H1 (cell line): ENCODE measurements around the gene HSD17B3.

Experiments
- EGR1 ChIP-seq: IDR thresholded peaks from 2 replicates; pipeline ENCODE4 v1.6.1; 2011; ENCODE audit warnings: low read depth, low read length, borderline replicate concordance
- JUN ChIP-seq: IDR thresholded peaks from 2 replicates; pipeline ENCODE4 v1.6.1; 2011; ENCODE audit warnings: low read depth, mild to moderate bottlenecking, improper control_type of control experiment, low read length
- POLR2A ChIP-seq, 2 experiments: IDR thresholded peaks; 1 replicate in 1 of 2; 2 replicates in 1 of 2; pipeline ENCODE4 v1.6.1; 2011; ENCODE audit warnings: low read depth in 2 of 2, low read length in 2 of 2, mild to moderate bottlenecking in 2 of 2; ENCODE audit errors: control extremely low read depth in 1 of 2
- TAF1 ChIP-seq: IDR thresholded peaks from 2 replicates; pipeline ENCODE4 v1.6.1; 2011; ENCODE audit warnings: mild to moderate bottlenecking, low read depth, low read length
- TCF12 ChIP-seq: IDR thresholded peaks from 2 replicates; pipeline ENCODE4 v1.6.1; 2011; ENCODE audit warnings: low read depth, mild to moderate bottlenecking, low read length
- TF ChIP-seq, protein P1 (sequence below), 3 experiments: IDR thresholded peaks; 1 replicate in 2 of 3; 2 replicates in 1 of 3; pipeline versions ENCODE4 v1.5.1 to v1.6.1; 2011; ENCODE audit warnings: low read length in 3 of 3, mild to moderate bottlenecking in 3 of 3, inconsistent platforms in 2 of 3, low read depth in 1 of 3, moderate library complexity in 1 of 3; ENCODE audit not compliant: insufficient read depth in 1 of 3; ENCODE audit errors: control extremely low read depth in 1 of 3
- TF ChIP-seq, protein P2 (sequence below): IDR thresholded peaks from 2 replicates; pipeline ENCODE4 v1.6.1; 2011; ENCODE audit warnings: low read depth, mild to moderate bottlenecking, low read length; ENCODE audit not compliant: insufficient read depth

DNA sequence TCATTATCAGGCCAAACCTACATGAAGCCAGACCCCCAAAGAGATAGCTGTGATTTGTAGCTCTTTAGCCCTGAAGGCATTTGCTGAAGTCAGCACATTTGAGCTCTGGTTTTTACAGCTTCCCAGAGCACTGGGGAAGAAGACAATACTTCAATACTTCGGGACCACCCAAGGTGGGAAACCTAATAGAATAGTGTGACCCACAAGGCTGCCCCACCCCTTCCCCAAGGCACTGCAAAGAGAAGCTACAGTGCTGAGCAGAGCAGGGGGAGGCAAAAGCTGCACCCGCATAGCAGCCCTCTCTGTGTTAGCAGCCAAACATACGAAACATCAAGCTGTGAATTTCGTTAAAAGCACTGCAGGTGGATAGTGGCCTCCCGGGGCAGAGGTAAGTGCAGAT is 87.3 kb downstream of the HSD17B3 start:
- TF ChIP-seq, protein P1, sequence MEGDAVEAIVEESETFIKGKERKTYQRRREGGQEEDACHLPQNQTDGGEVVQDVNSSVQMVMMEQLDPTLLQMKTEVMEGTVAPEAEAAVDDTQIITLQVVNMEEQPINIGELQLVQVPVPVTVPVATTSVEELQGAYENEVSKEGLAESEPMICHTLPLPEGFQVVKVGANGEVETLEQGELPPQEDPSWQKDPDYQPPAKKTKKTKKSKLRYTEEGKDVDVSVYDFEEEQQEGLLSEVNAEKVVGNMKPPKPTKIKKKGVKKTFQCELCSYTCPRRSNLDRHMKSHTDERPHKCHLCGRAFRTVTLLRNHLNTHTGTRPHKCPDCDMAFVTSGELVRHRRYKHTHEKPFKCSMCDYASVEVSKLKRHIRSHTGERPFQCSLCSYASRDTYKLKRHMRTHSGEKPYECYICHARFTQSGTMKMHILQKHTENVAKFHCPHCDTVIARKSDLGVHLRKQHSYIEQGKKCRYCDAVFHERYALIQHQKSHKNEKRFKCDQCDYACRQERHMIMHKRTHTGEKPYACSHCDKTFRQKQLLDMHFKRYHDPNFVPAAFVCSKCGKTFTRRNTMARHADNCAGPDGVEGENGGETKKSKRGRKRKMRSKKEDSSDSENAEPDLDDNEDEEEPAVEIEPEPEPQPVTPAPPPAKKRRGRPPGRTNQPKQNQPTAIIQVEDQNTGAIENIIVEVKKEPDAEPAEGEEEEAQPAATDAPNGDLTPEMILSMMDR (IDR thresholded peaks at IDR 0.05; ENCODE audit: control extremely low read depth in 1 of 3, insufficient read depth in 1 of 3, low read depth in 1 of 3, low read length in 3 of 3), result no peak
- no peak for TF ChIP-seq POLR2A (IDR thresholded peaks at IDR 0.05; ENCODE audit: control extremely low read depth in 1 of 2, low read depth in 2 of 2, low read length in 2 of 2)
- no peak for TF ChIP-seq TAF1
- TF ChIP-seq JUN, result no peak
- no peak for TF ChIP-seq TCF12
- no peak for TF ChIP-seq EGR1
- TF ChIP-seq, protein P2, sequence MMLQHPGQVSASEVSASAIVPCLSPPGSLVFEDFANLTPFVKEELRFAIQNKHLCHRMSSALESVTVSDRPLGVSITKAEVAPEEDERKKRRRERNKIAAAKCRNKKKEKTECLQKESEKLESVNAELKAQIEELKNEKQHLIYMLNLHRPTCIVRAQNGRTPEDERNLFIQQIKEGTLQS, result no peak
